GM18517 (cell line): ENCODE results near the gene PSD2.

ENCODE experiments used
- ATAC-seq: cut with Tn5 transposase; IDR thresholded peaks from one replicate; pipeline ENCODE4 v1.9.1; 2021; ENCODE audit warnings: mild to moderate bottlenecking, moderate library complexity; ENCODE audit not compliant: unreplicated experiment

Gene PSD2

GRCh38 chr5:139810341-139811273 is 15.0 kb downstream of the PSD2 start:
- ATAC-seq: no peak

- ATAC-seq: no peak
Measured at GRCh38 chr5:139811274-139811607, 15.6 kb downstream of the PSD2 start.

- no peak for ATAC-seq
Measured at GRCh38 chr5:139812323-139812722, 16.7 kb downstream of the PSD2 start.

- ATAC-seq: no peak
Measured at GRCh38 chr5:139812836-139813805, 17.5 kb downstream of the PSD2 start.

GRCh38 chr5:139814191-139814601 is 18.6 kb downstream of the PSD2 start:
- ATAC-seq: no peak

- no peak for ATAC-seq
Measured at GRCh38 chr5:139814704-139815280, 19.2 kb downstream of the PSD2 start.

GRCh38 chr5:139816566-139816965 is 21.0 kb downstream of the PSD2 start:
- no peak for ATAC-seq

GRCh38 chr5:139817362-139817761 is 21.8 kb downstream of the PSD2 start:
- no peak for ATAC-seq

- no peak for ATAC-seq
Measured at GRCh38 chr5:139817970-139818369, 22.4 kb downstream of the PSD2 start.

GRCh38 chr5:139820130-139820529 is 24.5 kb downstream of the PSD2 start:
- no peak for ATAC-seq

- no peak for ATAC-seq
Measured at GRCh38 chr5:139820606-139821005, 25.0 kb downstream of the PSD2 start.

- ATAC-seq: no peak
Measured at GRCh38 chr5:139821806-139822552, 26.4 kb downstream of the PSD2 start.

GRCh38 chr5:139822553-139823425 is 27.2 kb downstream of the PSD2 start:
- no peak for ATAC-seq

- no peak for ATAC-seq
Measured at GRCh38 chr5:139823757-139824355, 28.2 kb downstream of the PSD2 start.

GRCh38 chr5:139825690-139826089 is 30.1 kb downstream of the PSD2 start:
- ATAC-seq: no peak

GRCh38 chr5:139828207-139828895 is 32.7 kb downstream of the PSD2 start:
- ATAC-seq: no peak

- no peak for ATAC-seq
Measured at GRCh38 chr5:139829471-139829870, 33.9 kb downstream of the PSD2 start.

GRCh38 chr5:139831624-139832023 is 36.0 kb downstream of the PSD2 start:
- ATAC-seq: no peak

- no peak for ATAC-seq
Measured at GRCh38 chr5:139833525-139833924, 37.9 kb downstream of the PSD2 start.
